ENCODE results near the gene FAM83C. TPM values are rescaled to one million over a fixed set of nuclear protein-coding genes. Genes with fewer than 3 reads are reported as not detected.

The FAM83C gene
- not detected in 2 replicates for total RNA-seq
- 0.02 TPM in 1 of 2 replicates, not detected in the other for polyA plus RNA-seq
- not detected in 2 replicates for polyA plus RNA-seq (2012)
- polyA minus RNA-seq (ENCODE audit: low replicate concordance), result not detected in 2 replicates

- H4K20me1 ChIP-seq (ENCODE audit: control insufficient read depth, extremely low read depth, insufficient read depth, low read length), result no peaks in the 10 kb centered on the region
- H3K27ac ChIP-seq (ENCODE audit: insufficient read depth, low read length), result no peak within 1 kb of the TSS
- DNase-seq (ENCODE audit: low read depth in 2 of 2), result no peak
- H3K36me3 ChIP-seq (ENCODE audit: control insufficient read depth, insufficient read depth, low read length), result no peaks in the 10 kb centered on the region
- H3K79me2 ChIP-seq (ENCODE audit: control insufficient read depth, insufficient read depth, low read length), result no peaks in the 10 kb centered on the region
- peaks cover 3% of the 10 kb centered on the region for H3K27me3 ChIP-seq (ENCODE audit: control insufficient read depth, insufficient read depth, low read length)
- H3K9ac ChIP-seq (ENCODE audit: insufficient read depth, low read length), result no peak within 1 kb of the TSS
- no peak within 1 kb of the TSS for H2AFZ ChIP-seq (ENCODE audit: low read length)
- no peak within 1 kb of the TSS for H3K4me2 ChIP-seq (ENCODE audit: extremely low read depth, insufficient read depth, low read length)
- no peaks in the 10 kb centered on the region for H3K9me3 ChIP-seq (ENCODE audit: control insufficient read depth, insufficient read depth, low read depth, low read length)
- no peaks in the 10 kb centered on the region for H3K4me1 ChIP-seq (ENCODE audit: control insufficient read depth, extremely low read depth, insufficient read depth, low read length)
- no peak within 1 kb of the TSS for H3K4me3 ChIP-seq (replicated peaks in 1 of 4; ENCODE audit: control extremely low read depth in 1 of 4, insufficient read depth in 1 of 4, low read depth in 3 of 4, low read length in 4 of 4)
- TF ChIP-seq, protein P1, sequence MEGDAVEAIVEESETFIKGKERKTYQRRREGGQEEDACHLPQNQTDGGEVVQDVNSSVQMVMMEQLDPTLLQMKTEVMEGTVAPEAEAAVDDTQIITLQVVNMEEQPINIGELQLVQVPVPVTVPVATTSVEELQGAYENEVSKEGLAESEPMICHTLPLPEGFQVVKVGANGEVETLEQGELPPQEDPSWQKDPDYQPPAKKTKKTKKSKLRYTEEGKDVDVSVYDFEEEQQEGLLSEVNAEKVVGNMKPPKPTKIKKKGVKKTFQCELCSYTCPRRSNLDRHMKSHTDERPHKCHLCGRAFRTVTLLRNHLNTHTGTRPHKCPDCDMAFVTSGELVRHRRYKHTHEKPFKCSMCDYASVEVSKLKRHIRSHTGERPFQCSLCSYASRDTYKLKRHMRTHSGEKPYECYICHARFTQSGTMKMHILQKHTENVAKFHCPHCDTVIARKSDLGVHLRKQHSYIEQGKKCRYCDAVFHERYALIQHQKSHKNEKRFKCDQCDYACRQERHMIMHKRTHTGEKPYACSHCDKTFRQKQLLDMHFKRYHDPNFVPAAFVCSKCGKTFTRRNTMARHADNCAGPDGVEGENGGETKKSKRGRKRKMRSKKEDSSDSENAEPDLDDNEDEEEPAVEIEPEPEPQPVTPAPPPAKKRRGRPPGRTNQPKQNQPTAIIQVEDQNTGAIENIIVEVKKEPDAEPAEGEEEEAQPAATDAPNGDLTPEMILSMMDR (conservative IDR thresholded peaks at IDR 0.05 in 1 of 2, IDR thresholded peaks at IDR 0.05 in 1 of 2; ENCODE audit: low read depth in 1 of 2, low read length in 2 of 2), result no peak
- TF ChIP-seq EZH2 (IDR thresholded peaks at IDR 0.05; ENCODE audit: low read length, missing control alignments), result no peak
Observed at GRCh38 chr20:35291654-35292503, at the start of gene FAM83C. Gene FAM83C (minus strand): TSS chr20:35292425. CDS start chr20:35292304, 121 bp downstream.

GRCh38 chr20:35341366-35342028 is 49.3 kb upstream of the FAM83C start:
- H3K27me3 ChIP-seq (ENCODE audit: control insufficient read depth, insufficient read depth, low read length), result no peaks in the 10 kb centered on the region
- no peaks in the 10 kb centered on the region for H3K9me3 ChIP-seq (ENCODE audit: control insufficient read depth, insufficient read depth, low read depth, low read length)
- H3K27ac ChIP-seq (ENCODE audit: insufficient read depth, low read length), result no peak overlapping the region
- peaks cover 36% of the 10 kb centered on the region for H3K4me1 ChIP-seq (ENCODE audit: control insufficient read depth, extremely low read depth, insufficient read depth, low read length)
- H3K36me3 ChIP-seq (ENCODE audit: control insufficient read depth, insufficient read depth, low read length), result no peaks in the 10 kb centered on the region
- H3K4me3 ChIP-seq (replicated peaks in 1 of 4; ENCODE audit: control extremely low read depth in 1 of 4, insufficient read depth in 1 of 4, low read depth in 3 of 4, low read length in 4 of 4), result no peak overlapping the region
- H4K20me1 ChIP-seq (ENCODE audit: control insufficient read depth, extremely low read depth, insufficient read depth, low read length), result no peaks in the 10 kb centered on the region
- H2AFZ ChIP-seq (ENCODE audit: low read length), result no peak overlapping the region
- peak overlapping the region; percentile 25 for H3K4me2 ChIP-seq (ENCODE audit: extremely low read depth, insufficient read depth, low read length)
- TF ChIP-seq, protein P1 (conservative IDR thresholded peaks at IDR 0.05 in 1 of 2, IDR thresholded peaks at IDR 0.05 in 1 of 2; ENCODE audit: low read depth in 1 of 2, low read length in 2 of 2), result no peak
- no peak for TF ChIP-seq EZH2 (IDR thresholded peaks at IDR 0.05; ENCODE audit: low read length, missing control alignments)
- no peak overlapping the region for H3K9ac ChIP-seq (ENCODE audit: insufficient read depth, low read length)
- no peaks in the 10 kb centered on the region for H3K79me2 ChIP-seq (ENCODE audit: control insufficient read depth, insufficient read depth, low read length)
- DNase-seq (ENCODE audit: low read depth in 2 of 2), result peak in 1 of 2 donors; percentile 83

- Histone ChIP-seq H2AFZ (ENCODE audit: low read length) (no peak overlapping the region), H3K27ac (ENCODE audit: insufficient read depth, low read length) (no peak overlapping the region), H3K9ac (ENCODE audit: insufficient read depth, low read length) (no peak overlapping the region), H3K79me2 (ENCODE audit: control insufficient read depth, insufficient read depth, low read length) (no peaks in the 10 kb centered on the region), H3K4me3 (replicated peaks in 1 of 4; ENCODE audit: control extremely low read depth in 1 of 4, insufficient read depth in 1 of 4, low read depth in 3 of 4, low read length in 4 of 4) (no peak overlapping the region), H3K36me3 (ENCODE audit: control insufficient read depth, insufficient read depth, low read length) (no peaks in the 10 kb centered on the region), H3K27me3 (ENCODE audit: control insufficient read depth, insufficient read depth, low read length) (no peaks in the 10 kb centered on the region), H3K4me2 (ENCODE audit: extremely low read depth, insufficient read depth, low read length) (no peak overlapping the region), H4K20me1 (ENCODE audit: control insufficient read depth, extremely low read depth, insufficient read depth, low read length) (no peaks in the 10 kb centered on the region), H3K9me3 (ENCODE audit: control insufficient read depth, insufficient read depth, low read depth, low read length) (no peaks in the 10 kb centered on the region), H3K4me1 (ENCODE audit: control insufficient read depth, extremely low read depth, insufficient read depth, low read length) (peaks cover 36% of the 10 kb centered on the region)
- no peak for DNase-seq (ENCODE audit: low read depth in 2 of 2)
- TF ChIP-seq, protein P1 (conservative IDR thresholded peaks at IDR 0.05 in 1 of 2, IDR thresholded peaks at IDR 0.05 in 1 of 2; ENCODE audit: low read depth in 1 of 2, low read length in 2 of 2), result no peak
- TF ChIP-seq EZH2 (IDR thresholded peaks at IDR 0.05; ENCODE audit: low read length, missing control alignments), result no peak
Observed at GRCh38 chr20:35340436-35340835, 48.2 kb upstream of the FAM83C start.

Data from fibroblast of lung (primary cell).